NT2/D1 (cell line): ENCODE measurements around the gene SERTAD2.

Source experiments
- SUZ12 ChIP-seq: IDR thresholded peaks from 2 replicates; pipeline ENCODE4 v1.6.1; 2011; ENCODE audit not compliant: insufficient read length, insufficient read depth; ENCODE audit errors: extremely low read depth
- YY1 ChIP-seq: IDR thresholded peaks from 2 replicates; pipeline ENCODE4 v1.6.1; 2011; ENCODE audit not compliant: insufficient read length, insufficient read depth
- ZNF274 ChIP-seq: IDR thresholded peaks from 2 replicates; pipeline ENCODE4 v1.6.1; 2011; ENCODE audit warnings: mild to moderate bottlenecking, low read depth, low read length

DNA sequence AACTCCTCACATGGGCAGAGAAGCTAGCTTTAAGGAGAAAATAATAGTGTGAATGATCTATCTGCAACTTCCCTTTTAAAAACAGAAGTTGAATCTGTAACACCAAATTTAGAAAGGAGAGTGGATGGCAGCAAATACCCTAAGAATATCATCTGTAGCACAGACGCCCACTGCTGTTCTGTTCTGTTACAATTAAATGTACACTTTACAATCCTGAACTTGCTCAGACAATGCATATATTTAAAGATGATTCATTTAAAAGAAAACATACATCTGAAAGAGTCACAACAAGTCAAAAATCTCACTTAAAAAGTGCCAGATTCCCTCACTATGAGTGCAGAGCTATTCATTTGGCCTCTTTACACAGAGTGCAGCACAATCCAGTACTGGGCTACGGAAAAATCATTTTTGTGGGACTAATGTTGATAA, 8.0 kb upstream of the SERTAD2 start:
- TF ChIP-seq YY1, result no peak
- TF ChIP-seq SUZ12, result no peak
- TF ChIP-seq ZNF274, result no peak
